Nephron (organoid): ENCODE data around the gene VAPB.
A peak's percentile ranks its signal among the peaks of the same experiment; 100 is the strongest.

Experiments used
- H3K27ac Mint-ChIP-seq, 3 experiments: 2 replicates each; pipeline ENCODE4 v1.8.0; 2020; ENCODE audit warnings: mixed read lengths in 3 of 3, mild to moderate bottlenecking in 2 of 3, moderate library complexity in 1 of 3
- H3K27me3 Mint-ChIP-seq: 2 replicates; pipeline ENCODE4 v1.8.0; 2021; ENCODE audit warnings: low read depth, mild to moderate bottlenecking, moderate library complexity, mixed read lengths
- H3K36me3 Mint-ChIP-seq: 2 replicates; pipeline ENCODE4 v1.8.0; 2020; ENCODE audit warnings: low read depth, mixed read lengths
- H3K4me1 Mint-ChIP-seq: 2 replicates; pipeline ENCODE4 v1.8.0; 2020; ENCODE audit warnings: mixed read lengths
- H3K4me3 Mint-ChIP-seq, 3 experiments: 2 replicates each; pipeline ENCODE4 v1.8.0; 2020; ENCODE audit warnings: mild to moderate bottlenecking in 3 of 3, mixed read lengths in 3 of 3, moderate library complexity in 2 of 3
- H3K9me3 Mint-ChIP-seq: 2 replicates; pipeline ENCODE4 v1.8.0; 2020; ENCODE audit warnings: mixed read lengths
- TF ChIP-seq, protein P1 (sequence below), 3 experiments: fragments of 200-600 bp; sonication (generic); IDR thresholded peaks; one replicate each; pipeline ENCODE4 v1.5.0; 2021; ENCODE audit warnings: antibody characterized with exemption in 3 of 3; ENCODE audit not compliant: unreplicated experiment in 3 of 3

The VAPB gene

GRCh38 chr20:58432186-58432954 is 43.3 kb downstream of the VAPB start:
- no peak overlapping the region for H3K4me3 Mint-ChIP-seq
- peaks cover 3% of the 10 kb centered on the region for H3K9me3 Mint-ChIP-seq
- no peak overlapping the region for H3K27ac Mint-ChIP-seq
- TF ChIP-seq, protein P1, sequence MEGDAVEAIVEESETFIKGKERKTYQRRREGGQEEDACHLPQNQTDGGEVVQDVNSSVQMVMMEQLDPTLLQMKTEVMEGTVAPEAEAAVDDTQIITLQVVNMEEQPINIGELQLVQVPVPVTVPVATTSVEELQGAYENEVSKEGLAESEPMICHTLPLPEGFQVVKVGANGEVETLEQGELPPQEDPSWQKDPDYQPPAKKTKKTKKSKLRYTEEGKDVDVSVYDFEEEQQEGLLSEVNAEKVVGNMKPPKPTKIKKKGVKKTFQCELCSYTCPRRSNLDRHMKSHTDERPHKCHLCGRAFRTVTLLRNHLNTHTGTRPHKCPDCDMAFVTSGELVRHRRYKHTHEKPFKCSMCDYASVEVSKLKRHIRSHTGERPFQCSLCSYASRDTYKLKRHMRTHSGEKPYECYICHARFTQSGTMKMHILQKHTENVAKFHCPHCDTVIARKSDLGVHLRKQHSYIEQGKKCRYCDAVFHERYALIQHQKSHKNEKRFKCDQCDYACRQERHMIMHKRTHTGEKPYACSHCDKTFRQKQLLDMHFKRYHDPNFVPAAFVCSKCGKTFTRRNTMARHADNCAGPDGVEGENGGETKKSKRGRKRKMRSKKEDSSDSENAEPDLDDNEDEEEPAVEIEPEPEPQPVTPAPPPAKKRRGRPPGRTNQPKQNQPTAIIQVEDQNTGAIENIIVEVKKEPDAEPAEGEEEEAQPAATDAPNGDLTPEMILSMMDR (IDR thresholded peaks at IDR 0.05; ENCODE audit: unreplicated experiment in 3 of 3), result no peak
- peaks cover 50% of the 10 kb centered on the region for H3K36me3 Mint-ChIP-seq
- peaks cover 8% of the 10 kb centered on the region for H3K4me1 Mint-ChIP-seq
- no peaks in the 10 kb centered on the region for H3K27me3 Mint-ChIP-seq

GRCh38 chr20:58433029-58433647 is 44.1 kb downstream of the VAPB start:
- Mint-ChIP-seq H3K9me3 (peaks cover 3% of the 10 kb centered on the region), H3K4me3 (no peak overlapping the region), H3K36me3 (peaks cover 57% of the 10 kb centered on the region), H3K27me3 (no peaks in the 10 kb centered on the region), H3K4me1 (peaks cover 8% of the 10 kb centered on the region), H3K27ac (no peak overlapping the region)
- TF ChIP-seq, protein P1 (IDR thresholded peaks at IDR 0.05; ENCODE audit: unreplicated experiment in 3 of 3), result no peak

DNA sequence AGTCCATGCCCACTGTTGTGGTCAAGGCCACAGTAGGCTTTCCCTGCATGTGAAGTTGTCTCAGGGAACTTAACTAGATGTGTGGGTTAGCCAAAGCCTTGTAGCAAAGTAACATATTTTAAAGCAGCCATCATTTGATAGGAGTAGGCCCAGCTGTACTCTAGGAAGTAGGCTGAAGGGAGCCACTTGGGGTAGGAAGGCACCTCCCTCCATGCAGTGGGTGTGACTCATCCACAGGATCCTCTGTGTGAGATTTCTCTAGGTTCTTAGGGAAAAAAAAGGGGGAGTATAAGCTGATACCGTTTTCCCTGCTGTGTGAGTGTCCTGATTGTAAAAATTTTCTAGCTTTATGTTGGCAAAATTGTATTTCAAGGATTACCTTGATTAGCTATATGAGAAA is 44.7 kb downstream of the VAPB start:
- H3K4me3 Mint-ChIP-seq, result no peak overlapping the region
- H3K4me1 Mint-ChIP-seq, result peaks cover 8% of the 10 kb centered on the region
- TF ChIP-seq, protein P1 (IDR thresholded peaks at IDR 0.05; ENCODE audit: unreplicated experiment in 3 of 3), result no peak
- H3K9me3 Mint-ChIP-seq, result peaks cover 3% of the 10 kb centered on the region
- H3K27ac Mint-ChIP-seq, result no peak overlapping the region
- no peaks in the 10 kb centered on the region for H3K27me3 Mint-ChIP-seq
- H3K36me3 Mint-ChIP-seq, result peaks cover 61% of the 10 kb centered on the region

GRCh38 chr20:58434326-58434725 is 45.3 kb downstream of the VAPB start:
- TF ChIP-seq, protein P1 (IDR thresholded peaks at IDR 0.05; ENCODE audit: unreplicated experiment in 3 of 3), result no peak
- Mint-ChIP-seq H3K27ac (no peak overlapping the region), H3K27me3 (no peaks in the 10 kb centered on the region), H3K36me3 (peaks cover 58% of the 10 kb centered on the region), H3K9me3 (peaks cover 3% of the 10 kb centered on the region), H3K4me3 (no peak overlapping the region), H3K4me1 (peaks cover 8% of the 10 kb centered on the region)

DNA sequence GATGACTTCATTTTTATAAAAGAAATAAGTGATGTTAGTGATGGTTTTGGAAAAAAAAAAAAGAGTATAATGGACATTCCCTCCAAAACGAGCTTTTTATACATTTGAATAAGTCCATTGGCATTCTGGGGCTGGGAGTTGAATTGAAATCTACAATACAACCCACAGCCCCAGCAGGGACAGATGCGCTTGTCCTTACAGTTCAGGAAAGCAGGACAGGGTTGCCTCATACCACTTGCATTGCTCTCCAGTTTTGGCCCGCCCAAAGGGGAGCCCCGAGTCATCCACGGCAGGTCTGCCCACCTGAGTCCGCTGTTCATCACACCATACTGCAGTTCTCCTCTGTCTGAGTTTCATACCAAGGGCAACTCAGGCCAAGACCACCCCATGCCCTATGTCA is 46.2 kb downstream of the VAPB start:
- peaks cover 15% of the 10 kb centered on the region for H3K4me1 Mint-ChIP-seq
- no peaks in the 10 kb centered on the region for H3K27me3 Mint-ChIP-seq
- H3K36me3 Mint-ChIP-seq, result peaks cover 59% of the 10 kb centered on the region
- no peak overlapping the region for H3K4me3 Mint-ChIP-seq
- H3K9me3 Mint-ChIP-seq, result peaks cover 3% of the 10 kb centered on the region
- TF ChIP-seq, protein P1 (IDR thresholded peaks at IDR 0.05; ENCODE audit: unreplicated experiment in 3 of 3), result no peak
- peak overlapping the region in 1 of 3 experiments; percentile 41 for H3K27ac Mint-ChIP-seq
